Right atrium auricular region (tissue), 2 donors: ENCODE measurements around the gene RASSF8. TPM values are rescaled to one million over a fixed set of nuclear protein-coding genes. Genes with fewer than 3 reads are reported as not detected.

Experiments used
- DNase-seq: peaks from one replicate; pipeline ENCODE4 v3.0.0-alpha.2; 2019; ENCODE audit warnings: low spot score
- H3K27ac ChIP-seq, 2 donors: fragments of 200-600 bp; sonication (generic); 1 replicate in 1 of 2; 2 replicates in 1 of 2; pipeline ENCODE4 v1.5.1; 2016 to 2019
- H3K27me3 ChIP-seq, 2 donors: fragments of 200-600 bp; sonication (generic); one replicate each; pipeline versions ENCODE4 v1.5.1 to v1.6.0; 2017 to 2019
- H3K36me3 ChIP-seq: fragments of 200-600 bp; sonication (generic); one replicate; pipeline ENCODE4 v1.5.1; 2016
- H3K4me1 ChIP-seq, 2 donors: fragments of 200-600 bp; sonication (generic); one replicate each; pipeline versions ENCODE4 v1.5.1 to v1.6.0; 2017 to 2019
- H3K4me3 ChIP-seq, 2 donors: fragments of 200-600 bp; sonication (generic); 1 replicate in 1 of 2; 2 replicates in 1 of 2; pipeline ENCODE4 v1.5.1; 2017 to 2019; ENCODE audit warnings: mild to moderate bottlenecking in 1 of 2, moderate library complexity in 1 of 2
- H3K9me3 ChIP-seq, 2 donors: fragments of 200-600 bp; sonication (generic); one replicate each; pipeline ENCODE4 v1.5.1; 2019
- CTCF ChIP-seq, 2 donors: fragments of 200-600 bp; sonication (generic); IDR thresholded peaks; one replicate each; pipeline ENCODE4 v1.5.1; 2019; ENCODE audit warnings: antibody characterized with exemption in 2 of 2
- total RNA-seq, 2 donors: library from RNA; depleted of rRNA; stranded (reverse); fragments of >200 nt; gene quantifications; one replicate each; pipeline ENCODE4 v1.1.0, GENCODE V29; 2016

RASSF8 gene
- total RNA-seq, 2 donors from 2014 or later: 44.4 to 67.4 TPM

GRCh38 chr12:26126340-26127284 is 168.1 kb downstream of the RASSF8 start:
- H3K27me3 ChIP-seq: no peaks in the 10 kb centered on the region
- DNase-seq: peak; percentile 87
- H3K4me3 ChIP-seq: peak overlapping the region; percentile 60 to 67
- peaks cover 0 to 25% of the 10 kb centered on the region in 2 donors for H3K4me1 ChIP-seq
- peak overlapping the region; percentile 97 for H3K27ac ChIP-seq
- TF ChIP-seq CTCF (IDR thresholded peaks at IDR 0.05): peak in 1 of 2 donors; percentile 29
- H3K9me3 ChIP-seq: no peaks in the 10 kb centered on the region
- H3K36me3 ChIP-seq: no peaks in the 10 kb centered on the region

DNA sequence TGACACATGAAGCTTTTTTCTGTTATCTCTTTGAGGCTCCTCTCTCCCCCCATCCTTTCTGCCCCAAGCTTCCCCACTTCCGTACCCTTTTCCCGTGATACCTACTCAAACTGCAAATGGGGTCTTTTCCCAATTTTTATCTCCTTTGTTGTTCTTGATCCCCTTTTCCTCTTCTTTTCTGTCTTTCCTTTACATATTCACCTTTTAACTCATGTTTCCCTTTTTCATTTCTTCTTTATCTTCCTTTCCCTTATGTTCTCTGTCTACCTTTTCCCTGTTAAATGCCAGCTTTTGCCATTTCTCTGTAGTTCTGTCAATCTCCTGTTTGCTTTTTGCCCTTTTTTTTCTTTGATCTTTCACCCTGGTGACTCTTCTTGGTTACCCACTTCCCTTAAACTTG is 168.9 kb downstream of the RASSF8 start:
- no peaks in the 10 kb centered on the region for H3K27me3 ChIP-seq
- DNase-seq: no peak
- H3K4me1 ChIP-seq: peaks cover 0 to 22% of the 10 kb centered on the region in 2 donors
- peak overlapping the region; percentile 97 for H3K27ac ChIP-seq
- H3K4me3 ChIP-seq: no peak overlapping the region
- no peaks in the 10 kb centered on the region for H3K9me3 ChIP-seq
- no peak for TF ChIP-seq CTCF (IDR thresholded peaks at IDR 0.05)
- no peaks in the 10 kb centered on the region for H3K36me3 ChIP-seq

DNA sequence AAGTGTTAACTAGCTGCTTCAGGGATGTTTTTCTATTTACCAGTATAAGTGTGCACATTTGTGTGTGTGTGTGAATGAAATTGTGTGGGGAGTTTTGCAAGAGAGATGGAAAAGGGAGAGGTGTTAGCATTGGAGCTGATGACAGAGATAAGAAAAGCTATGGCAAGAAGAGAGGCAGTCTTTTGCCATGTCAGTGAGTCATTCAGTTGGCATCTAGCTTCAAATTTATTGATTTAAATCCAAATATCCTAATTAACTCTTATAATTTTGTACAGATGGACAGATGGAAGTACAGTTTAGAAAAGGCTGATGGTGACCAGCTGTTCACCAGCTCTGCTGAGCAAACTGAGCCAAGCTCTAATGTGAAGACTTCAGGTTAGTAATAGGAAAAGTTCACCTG is 169.7 kb downstream of the RASSF8 start:
- Histone ChIP-seq H3K27me3 (no peaks in the 10 kb centered on the region), H3K27ac (no peak overlapping the region), H3K9me3 (no peaks in the 10 kb centered on the region), H3K36me3 (no peaks in the 10 kb centered on the region), H3K4me1 (peaks cover 0 to 22% of the 10 kb centered on the region in 2 donors), H3K4me3 (no peak overlapping the region)
- DNase-seq: no peak
- no peak for TF ChIP-seq CTCF (IDR thresholded peaks at IDR 0.05)

Other genes with a start within 250 kb of the RASSF8 start
- gene BHLHE41, start 166.4 kb downstream of the RASSF8 start, total RNA-seq: 10 to 100 TPM; 13.4 to 15.0 TPM
- 10 to 100 TPM; 52.4 to 61.1 TPM for gene SSPN, start 236.9 kb downstream of the RASSF8 start, total RNA-seq